Measurements from ENCODE around the gene DOCK10.

Gene DOCK10

DNA sequence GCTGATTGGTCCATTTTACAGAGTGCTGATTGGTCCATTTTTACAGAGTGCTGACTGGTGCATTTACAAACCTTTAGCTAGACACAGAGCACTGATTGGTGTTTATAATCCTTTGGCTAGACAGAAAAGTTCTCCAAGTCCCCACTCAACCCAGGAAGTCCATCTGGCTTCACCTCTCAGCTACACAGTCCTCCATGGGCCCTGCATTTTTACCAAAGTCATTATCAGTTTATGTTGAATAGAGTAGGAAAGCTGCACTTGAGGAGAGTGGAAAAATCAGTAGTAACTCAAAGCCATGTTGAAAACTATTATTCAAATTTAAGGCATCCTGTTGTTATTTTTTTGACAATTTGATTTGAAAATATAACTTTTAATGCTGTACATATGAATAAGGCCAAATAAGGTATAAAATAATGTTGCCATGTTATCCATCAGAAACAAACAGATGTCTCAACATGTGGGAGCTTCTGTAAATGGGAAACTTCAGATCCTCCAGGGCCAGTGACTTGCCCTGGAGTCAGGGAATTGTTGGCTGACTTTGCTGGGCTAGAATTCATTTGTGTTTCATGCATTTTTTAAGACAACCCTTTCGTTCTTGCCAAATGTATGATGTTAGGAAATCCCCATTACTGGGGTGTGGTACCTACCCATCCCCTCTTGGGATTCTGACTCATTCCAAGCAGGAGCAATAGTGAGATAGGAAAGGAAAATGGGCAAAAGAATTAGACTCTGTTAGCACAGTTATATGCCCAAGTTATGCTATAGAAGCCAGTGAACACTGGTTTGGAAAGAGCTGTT lies 288.3 kb downstream of the DOCK10 start:
- DNase-seq, result no peak

DNA sequence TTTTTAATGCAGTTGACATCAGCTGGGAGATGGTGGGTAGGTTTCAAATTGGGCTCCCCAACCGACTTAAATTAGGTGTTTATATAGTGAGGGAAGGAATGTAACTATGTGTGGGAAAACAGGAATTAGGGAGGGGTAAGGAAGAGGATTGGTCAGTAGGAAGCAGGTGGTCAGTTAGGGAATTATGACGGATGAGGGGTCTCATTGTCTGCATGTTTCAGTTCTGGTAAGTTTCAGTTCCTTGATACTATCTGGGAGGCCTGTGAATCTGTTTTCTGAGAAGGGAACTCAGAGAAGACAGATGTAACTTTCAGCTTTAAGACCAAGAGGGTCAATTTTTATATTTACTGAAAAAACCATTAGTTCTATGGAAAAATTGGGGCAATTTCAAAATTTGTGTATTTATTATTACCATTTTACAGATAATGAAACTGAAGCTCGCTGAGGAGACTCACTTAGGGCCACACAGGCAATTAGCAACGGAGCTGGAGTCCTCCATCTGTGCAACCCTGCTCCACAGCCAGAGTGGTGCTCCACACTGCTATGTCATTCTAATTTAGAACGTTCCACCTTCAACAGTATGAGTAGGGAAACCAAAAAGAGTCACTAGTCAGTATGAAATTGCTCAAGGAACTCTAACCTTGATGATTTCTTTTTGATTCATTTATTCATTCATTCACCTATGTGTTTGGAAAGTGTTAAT lies 290.1 kb downstream of the DOCK10 start:
- DNase-seq, result no peak

DNA sequence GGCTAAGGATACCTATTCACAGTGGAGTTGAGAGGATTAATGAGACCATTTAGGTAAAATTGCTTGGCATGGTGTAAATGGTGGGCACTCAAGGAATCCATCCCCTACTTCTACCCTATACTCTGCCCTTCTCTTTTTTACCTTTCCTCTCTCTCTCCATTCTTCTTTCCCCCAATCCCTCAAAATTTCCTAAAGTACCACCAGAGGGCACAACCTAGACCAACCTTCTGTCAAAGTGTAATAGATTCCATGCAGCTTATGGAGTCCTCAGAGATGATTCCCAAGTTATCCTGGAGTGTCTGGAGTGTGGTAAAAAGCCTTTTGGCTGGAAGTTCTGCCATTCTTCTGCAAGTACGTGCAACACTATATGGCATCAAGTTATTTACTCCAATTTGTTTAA lies 293.1 kb downstream of the DOCK10 start:
- DNase-seq, result no peak

DNA sequence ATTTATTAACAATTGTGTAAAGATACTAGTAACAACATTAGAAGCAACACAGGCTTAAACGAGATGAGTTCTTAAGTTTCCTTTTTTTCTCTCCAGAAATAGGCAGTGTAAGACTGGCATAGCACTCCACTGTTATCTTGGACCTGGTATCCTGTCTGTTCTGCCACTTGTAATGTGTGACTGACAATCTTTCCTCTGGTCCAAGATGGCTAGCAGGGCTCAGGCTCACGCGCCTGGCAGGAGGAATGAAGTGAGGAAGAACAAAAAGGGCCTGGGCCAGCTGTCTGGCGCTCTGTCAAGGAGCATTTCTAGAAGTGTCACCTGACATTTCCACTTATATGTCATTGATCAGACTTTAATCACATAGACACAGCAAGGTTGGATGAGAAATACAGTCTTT lies 294.5 kb downstream of the DOCK10 start:
- no peak for DNase-seq

DNA sequence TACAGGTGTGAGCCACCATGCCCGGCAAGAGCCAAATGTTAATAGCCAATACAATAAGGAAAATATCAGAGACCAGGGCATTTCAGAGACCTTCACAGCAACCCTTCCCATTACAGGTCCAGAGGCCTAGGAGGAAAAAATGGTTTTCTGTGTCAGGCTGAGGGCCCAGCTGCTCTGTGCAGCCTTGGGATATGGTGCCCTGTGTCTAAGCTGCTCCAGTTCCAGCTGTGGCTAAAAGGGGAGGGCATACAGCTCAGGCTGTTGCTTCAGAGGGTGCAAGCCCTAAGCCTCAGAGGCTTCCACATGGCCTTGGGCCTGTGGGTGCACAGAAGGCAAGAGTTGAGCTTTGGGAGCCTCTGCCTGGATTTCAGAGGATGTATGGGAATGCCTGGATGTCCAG lies 306.0 kb downstream of the DOCK10 start:
- no peak for DNase-seq

DNA sequence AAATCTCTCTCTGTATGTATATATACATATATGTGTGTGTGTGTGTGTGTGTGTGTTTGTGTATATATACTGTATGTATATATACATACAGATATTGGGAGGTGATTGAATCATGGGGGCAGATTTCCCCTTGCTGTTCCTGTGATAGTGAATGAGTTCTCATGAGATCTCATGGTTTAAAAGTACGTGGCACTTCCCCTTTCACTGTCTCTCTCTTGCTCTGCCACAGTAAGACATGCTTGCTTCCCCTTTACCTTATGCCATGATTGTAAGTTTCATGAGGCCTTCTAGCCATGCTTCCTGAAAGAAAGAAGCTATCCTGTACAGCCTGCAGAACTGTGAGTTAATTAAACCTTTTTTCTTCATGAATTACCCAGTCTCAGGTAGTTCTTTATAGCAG lies 307.3 kb downstream of the DOCK10 start:
- DNase-seq, result no peak

DNA sequence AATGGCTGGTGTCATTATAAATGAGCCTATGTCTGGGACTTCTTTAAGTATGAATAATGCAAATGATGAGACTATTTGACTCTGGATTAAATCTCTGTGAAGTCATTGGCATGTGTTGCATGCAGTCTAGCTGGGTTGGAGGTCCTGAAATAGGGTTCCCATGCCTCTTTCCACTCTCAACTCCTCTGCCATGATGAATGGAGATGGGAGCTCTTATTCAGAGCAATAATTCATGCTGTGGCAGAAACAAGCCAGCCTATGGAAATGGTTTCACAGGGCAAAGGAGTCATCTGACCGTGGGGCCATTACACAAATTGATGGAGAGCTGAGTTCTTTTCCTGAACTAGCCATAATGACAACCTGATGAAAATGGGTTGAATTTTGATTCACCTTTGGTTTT lies 310.6 kb downstream of the DOCK10 start:
- no peak for DNase-seq

DNA sequence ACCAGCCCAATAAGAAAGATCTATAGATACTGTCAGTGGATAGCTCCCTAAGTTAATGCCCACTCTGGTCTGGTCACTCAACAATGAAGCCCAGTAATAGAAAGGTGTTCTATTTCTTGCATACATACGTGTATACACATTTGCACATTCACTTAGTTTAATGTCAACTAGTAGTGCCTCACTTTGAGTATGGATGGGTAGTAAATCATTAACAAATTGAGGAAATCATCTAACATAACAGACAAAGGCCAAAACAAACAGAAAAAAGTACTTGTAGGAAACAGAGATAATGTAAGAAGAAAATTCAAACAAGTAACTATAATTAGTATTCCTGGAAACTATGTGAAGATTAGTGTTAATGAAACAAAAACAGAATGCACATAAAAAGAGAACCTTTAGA lies 312.8 kb downstream of the DOCK10 start:
- no peak for DNase-seq

DNA sequence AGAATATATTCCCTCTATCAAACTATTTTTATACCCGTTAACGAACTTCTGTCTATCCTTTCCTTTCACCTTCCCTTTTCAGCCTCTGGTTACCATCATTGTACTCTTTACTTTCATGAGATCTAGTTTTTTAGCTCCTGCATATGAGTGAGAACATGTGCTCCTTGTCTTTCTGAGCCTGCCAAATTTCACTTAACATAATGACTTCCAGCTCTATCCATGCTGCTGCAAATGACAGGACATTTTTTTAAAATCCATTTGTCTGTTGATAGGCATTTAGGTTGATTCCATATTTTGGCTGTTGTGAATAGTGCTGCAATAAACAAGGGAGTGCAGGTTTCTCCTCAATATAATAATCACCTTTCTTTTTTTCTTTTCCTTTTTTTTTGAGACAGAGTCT lies 317.9 kb downstream of the DOCK10 start:
- DNase-seq, result no peak

DNA sequence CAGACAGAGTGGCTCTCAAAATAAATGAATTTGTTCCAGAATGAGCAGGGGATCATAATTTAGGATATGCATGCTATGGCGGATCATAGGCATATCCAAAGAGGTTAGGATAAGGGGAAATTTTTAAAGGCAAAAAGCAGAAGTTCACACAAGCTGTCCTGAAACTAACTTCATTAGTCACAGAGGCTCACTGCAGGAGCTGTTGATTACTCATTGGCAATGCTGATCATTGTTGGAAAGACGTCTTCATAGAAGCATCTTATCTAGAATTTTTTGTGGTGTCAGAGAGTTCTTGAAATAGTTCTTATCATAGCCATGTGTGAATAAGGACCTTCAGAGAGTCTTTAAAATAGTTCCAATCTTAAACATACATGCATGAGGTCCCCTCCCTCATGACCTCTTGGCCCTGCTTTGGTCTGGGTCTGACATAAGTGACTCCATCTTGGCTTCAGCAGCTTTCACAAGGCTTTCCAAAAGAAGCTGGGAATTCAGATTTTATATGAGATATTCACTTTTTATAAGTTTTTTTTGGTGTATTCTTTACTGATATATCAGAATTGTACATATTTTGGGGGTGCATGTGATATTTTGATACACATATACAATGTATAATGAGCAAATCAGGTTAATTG lies 318.6 kb downstream of the DOCK10 start:
- no peak for DNase-seq

DNA sequence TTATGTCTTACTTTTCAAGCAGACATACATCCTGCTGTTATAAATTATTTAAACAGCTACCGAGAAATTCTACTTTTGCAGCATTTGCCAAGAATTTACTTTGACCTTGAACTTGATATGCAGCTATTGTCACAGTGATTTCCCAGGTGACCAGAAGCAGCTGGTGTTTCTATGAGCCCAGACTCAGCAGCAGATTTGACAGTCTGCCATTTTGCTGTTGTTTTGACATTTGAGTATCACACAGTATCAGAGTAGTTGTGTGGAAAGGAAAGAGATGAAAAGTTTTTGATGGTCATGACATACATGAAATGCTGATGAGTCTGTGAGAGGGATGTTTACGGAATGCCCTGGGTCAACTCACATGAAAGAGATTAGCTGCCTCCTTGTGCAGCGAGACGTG lies 319.5 kb downstream of the DOCK10 start:
- no peak for DNase-seq

DNA sequence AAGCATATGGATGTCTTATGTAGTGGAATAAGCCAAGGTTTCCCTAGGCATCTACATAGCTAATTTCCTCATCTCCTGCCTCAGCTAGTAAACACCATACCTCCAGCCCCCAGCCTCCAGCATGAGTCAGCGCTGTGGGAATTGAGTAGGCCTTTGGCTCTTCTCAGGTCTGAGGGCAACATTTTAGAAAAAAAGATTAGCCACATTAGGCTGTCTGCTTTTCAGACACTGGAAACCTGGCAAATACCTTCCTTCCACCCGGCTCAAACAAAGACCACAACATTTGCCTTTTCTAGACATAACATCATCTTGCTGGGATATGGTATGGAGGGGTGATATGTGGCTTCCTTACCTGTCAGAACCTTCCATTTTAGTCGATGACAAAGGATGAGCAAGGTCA lies 320.0 kb downstream of the DOCK10 start:
- DNase-seq, result no peak

DNA sequence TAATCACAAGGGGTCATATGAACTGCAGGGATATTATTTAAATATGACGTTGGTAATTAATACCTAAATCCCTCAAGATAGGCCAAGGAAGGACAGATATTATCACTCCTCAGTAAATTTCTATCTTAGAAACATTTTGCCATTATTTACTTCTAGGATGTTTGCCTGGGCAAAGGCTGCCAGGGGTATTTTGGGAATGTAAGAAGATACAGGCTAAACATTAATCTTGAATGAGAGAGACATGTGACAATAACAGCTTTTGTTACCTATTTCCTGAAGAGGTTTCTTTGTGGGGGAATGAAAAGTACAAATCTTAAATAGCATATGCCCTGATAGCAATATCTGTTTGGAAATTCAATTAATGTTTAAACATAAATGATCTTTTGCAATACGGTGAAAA lies 325.3 kb downstream of the DOCK10 start:
- no peak for DNase-seq

DNA sequence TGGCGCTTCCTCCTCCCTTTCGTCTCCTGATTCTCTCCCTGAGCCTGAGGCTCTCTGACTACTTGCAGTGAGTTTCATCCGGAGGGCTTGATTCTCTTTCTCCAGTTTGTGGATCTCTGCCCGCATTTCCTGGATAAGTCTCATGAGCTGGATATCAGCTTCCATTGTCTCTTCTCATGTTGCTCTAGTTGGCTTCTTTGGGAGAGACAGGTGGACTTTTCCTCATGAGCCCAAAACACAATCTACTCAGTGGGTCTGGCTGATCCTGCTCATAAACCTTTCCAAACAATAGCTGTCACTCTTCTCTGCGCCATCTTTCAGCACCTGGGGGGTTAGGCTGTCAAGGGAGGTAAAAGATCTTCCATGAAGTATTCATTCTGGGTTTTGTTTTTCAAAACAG lies 326.1 kb downstream of the DOCK10 start, which contains the start of gene CCDC195:
TSS of gene CCDC195 (minus strand) at position 165 of the 400 bp plus-strand sequence. CDS start at position 165, 0 bp downstream.
- DNase-seq, result no peak
